ENCODE data around the gene FRAS1. TPM values are rescaled to one million over a fixed set of nuclear protein-coding genes. Genes with fewer than 3 reads are reported as not detected.

FRAS1 gene
- total RNA-seq, 6 experiments from 2014 or later = 0.12 to 1.5 (median 0.45) TPM

DNA sequence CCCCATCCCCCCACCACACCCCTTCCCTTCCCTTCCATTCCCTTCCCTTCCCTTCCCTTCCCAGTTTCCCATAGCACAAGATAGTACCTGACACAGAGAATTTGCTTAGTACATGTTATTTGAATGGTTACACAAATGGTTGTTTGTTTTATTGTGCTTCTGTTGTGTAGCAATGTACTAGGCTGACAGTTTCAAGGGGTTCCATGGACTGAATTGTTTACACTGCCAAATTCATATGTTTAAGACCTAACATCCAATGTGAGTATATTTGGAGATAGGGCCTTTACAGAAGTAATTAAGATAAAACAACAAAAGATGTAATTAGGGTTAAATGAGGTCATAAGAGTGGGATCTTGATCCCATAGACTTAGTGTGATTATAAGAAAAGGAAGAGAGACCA, 133.5 kb downstream of the FRAS1 start:
- DNase-seq = no peak
- no peaks in the 10 kb centered on the region for H3K9me3 ChIP-seq

GRCh38 chr4:78197947-78198346, 140.8 kb downstream of the FRAS1 start:
- Histone ChIP-seq H3K4me3 (no peak overlapping the region), H3K4me1 (no peaks in the 10 kb centered on the region), H3K27me3 (no peaks in the 10 kb centered on the region), H3K36me3 (no peaks in the 10 kb centered on the region), H3K9me3 (no peaks in the 10 kb centered on the region), H3K27ac (no peak overlapping the region)
- intact Hi-C loops (cut with DNase I) = no loop called here
- TF ChIP-seq POLR2A (IDR thresholded peaks at IDR 0.05) (no peak), CTCF (IDR thresholded peaks at IDR 0.05) (no peak)
- WGBS (ENCODE audit: insufficient coverage, low coverage, low lambda C conversion rate, missing lambda C conversion rate) = 74% methylated on average over 4 of the region's 4 CpGs
- ATAC-seq (no peak), DNase-seq (no peak)

More for the DNA sequence above, 133.5 kb downstream of the FRAS1 start:
- TF ChIP-seq POLR2A (IDR thresholded peaks at IDR 0.05) (no peak), CTCF (IDR thresholded peaks at IDR 0.05) (no peak)
- intact Hi-C loops (cut with DNase I) = no loop called here
- H3K27me3 ChIP-seq = no peaks in the 10 kb centered on the region
- no peak for ATAC-seq
- H3K4me1 ChIP-seq = no peaks in the 10 kb centered on the region
- H3K36me3 ChIP-seq = no peaks in the 10 kb centered on the region
- no peak overlapping the region for H3K27ac ChIP-seq
- no peak overlapping the region for H3K4me3 ChIP-seq

DNA sequence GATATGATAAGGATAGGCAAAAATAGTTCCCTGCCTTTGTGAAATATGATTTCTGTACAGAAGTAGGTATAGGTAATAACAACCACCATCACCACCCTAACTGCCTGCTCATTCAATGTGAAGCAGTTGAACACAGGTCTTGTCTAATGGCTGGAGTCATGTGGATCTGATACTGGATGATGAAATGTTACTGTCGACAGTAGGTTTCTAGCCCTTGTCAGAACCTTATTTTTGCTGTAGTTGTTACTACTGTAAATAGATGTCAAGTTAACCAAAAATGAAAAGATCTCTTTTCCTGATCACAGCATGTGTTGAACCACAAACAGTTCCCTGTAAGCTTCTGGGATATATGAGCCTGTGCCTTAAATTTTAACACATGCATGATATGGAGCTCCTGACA, 142.9 kb downstream of the FRAS1 start:
- 83% methylated on average over 1 of the region's 1 CpG for WGBS (ENCODE audit: insufficient coverage, low coverage, low lambda C conversion rate, missing lambda C conversion rate)
- Histone ChIP-seq H3K4me3 (no peak overlapping the region), H3K9me3 (no peaks in the 10 kb centered on the region), H3K4me1 (no peaks in the 10 kb centered on the region), H3K27me3 (no peaks in the 10 kb centered on the region), H3K27ac (no peak overlapping the region), H3K36me3 (no peaks in the 10 kb centered on the region)
- no peak for ATAC-seq
- intact Hi-C loops (cut with DNase I) = no loop called here
- DNase-seq = no peak
- TF ChIP-seq CTCF (IDR thresholded peaks at IDR 0.05) = no peak
- no peak for TF ChIP-seq POLR2A (IDR thresholded peaks at IDR 0.05)

GRCh38 chr4:78200949-78201348, 143.8 kb downstream of the FRAS1 start:
- intact Hi-C loops (cut with DNase I) = no loop called here

More at GRCh38 chr4:78200949-78201348, 143.8 kb downstream of the FRAS1 start:
- ATAC-seq = no peak
- no peaks in the 10 kb centered on the region for H3K27me3 ChIP-seq
- no peak for DNase-seq
- no peaks in the 10 kb centered on the region for H3K4me1 ChIP-seq
- H3K9me3 ChIP-seq = no peaks in the 10 kb centered on the region
- WGBS (ENCODE audit: insufficient coverage, low coverage, low lambda C conversion rate, missing lambda C conversion rate) = 38% methylated on average over 1 of the region's 1 CpG
- TF ChIP-seq CTCF (IDR thresholded peaks at IDR 0.05) = no peak
- TF ChIP-seq POLR2A (IDR thresholded peaks at IDR 0.05) = no peak
- H3K36me3 ChIP-seq = no peaks in the 10 kb centered on the region
- no peak overlapping the region for H3K27ac ChIP-seq
- no peak overlapping the region for H3K4me3 ChIP-seq

All from right lobe of liver (tissue), 6 donors.